Liver (tissue), 9 donors: Measurements from ENCODE around the gene PRRX1. TPM values are rescaled to one million over a fixed set of nuclear protein-coding genes. Genes with fewer than 3 reads are reported as not detected.

Experiments
- DNase-seq: peaks from one replicate; pipeline ENCODE4 v3.0.0-alpha.2; 2017; ENCODE audit warnings: low spot score
- H3K27ac ChIP-seq, 2 donors: one replicate each; pipeline ENCODE4 v1.7.0; 2013; ENCODE audit warnings: inconsistent platforms in 2 of 2, low read length in 2 of 2, control low read depth in 1 of 2, low read depth in 1 of 2, mild to moderate bottlenecking in 1 of 2
- H3K27me3 ChIP-seq, 4 donors: one replicate each; pipeline versions ENCODE4 v1.6.1 to v1.7.0; 2013; ENCODE audit warnings: low read length in 3 of 4, inconsistent platforms in 1 of 4, mild to moderate bottlenecking in 1 of 4, moderate library complexity in 1 of 4; ENCODE audit not compliant: control insufficient read depth in 4 of 4, insufficient read depth in 4 of 4
- H3K36me3 ChIP-seq, 4 donors: one replicate each; pipeline versions ENCODE4 v1.6.1 to v1.7.0; 2013; ENCODE audit warnings: low read length in 3 of 4, mild to moderate bottlenecking in 3 of 4, low read depth in 1 of 4, moderate library complexity in 1 of 4; ENCODE audit not compliant: control insufficient read depth in 4 of 4, insufficient read depth in 3 of 4
- H3K4me1 ChIP-seq, 4 donors: one replicate each; pipeline versions ENCODE4 v1.6.1 to v1.7.0; 2013; ENCODE audit warnings: low read length in 3 of 4, mild to moderate bottlenecking in 3 of 4, moderate library complexity in 1 of 4; ENCODE audit not compliant: control insufficient read depth in 4 of 4, insufficient read depth in 4 of 4
- H3K4me3 ChIP-seq, 3 donors: one replicate each; pipeline versions ENCODE4 v1.6.1 to v1.7.0; 2013; ENCODE audit warnings: low read length in 3 of 3, control low read depth in 1 of 3, low read depth in 1 of 3, mild to moderate bottlenecking in 1 of 3
- H3K9ac ChIP-seq, 2 donors: one replicate each; pipeline ENCODE4 v1.7.0; 2013; ENCODE audit warnings: low read length in 2 of 2, mild to moderate bottlenecking in 2 of 2, moderate library complexity in 2 of 2, control low read depth in 1 of 2, low read depth in 1 of 2
- H3K9me3 ChIP-seq, 4 donors: one replicate each; pipeline versions ENCODE4 v1.6.1 to v1.7.0; 2013; ENCODE audit warnings: low read length in 3 of 4; ENCODE audit not compliant: control insufficient read depth in 4 of 4
- CTCF ChIP-seq: fragments of 150-350 bp; IDR thresholded peaks from 2 replicates; pipeline ENCODE4 v1.5.1; 2017; ENCODE audit warnings: improper control_type of control experiment, low read depth, low read length; ENCODE audit not compliant: missing input control
- EGR1 ChIP-seq, 2 donors: IDR thresholded peaks; 2 replicates each; pipeline ENCODE4 v1.6.1; 2016 to 2018; ENCODE audit warnings: antibody characterized with exemption in 2 of 2, low read depth in 2 of 2
- FOXA1 ChIP-seq: IDR thresholded peaks from 2 replicates; pipeline ENCODE4 v1.6.1; 2016; ENCODE audit warnings: antibody characterized with exemption
- FOXA2 ChIP-seq: IDR thresholded peaks from 2 replicates; pipeline ENCODE4 v1.6.1; 2016; ENCODE audit warnings: antibody characterized with exemption
- GABPA ChIP-seq, 2 donors: IDR thresholded peaks in 1 of 2; conservative IDR thresholded peaks in 1 of 2; 2 replicates each; pipeline ENCODE4 v1.6.1; 2016; ENCODE audit warnings: antibody characterized with exemption in 2 of 2, mild to moderate bottlenecking in 1 of 2, moderate library complexity in 1 of 2
- HNF4A ChIP-seq, 2 donors: conservative IDR thresholded peaks; 2 replicates each; pipeline ENCODE4 v1.6.1; 2016; ENCODE audit warnings: antibody characterized with exemption in 2 of 2, mild to moderate bottlenecking in 2 of 2
- HNF4G ChIP-seq: IDR thresholded peaks from 2 replicates; pipeline ENCODE4 v1.6.1; 2016; ENCODE audit warnings: antibody characterized with exemption
- JUND ChIP-seq, 2 donors: IDR thresholded peaks; 2 replicates each; pipeline ENCODE4 v1.6.1; 2016; ENCODE audit warnings: antibody characterized with exemption in 2 of 2
- NR2F2 ChIP-seq: IDR thresholded peaks from 2 replicates; pipeline ENCODE4 v1.6.1; 2016; ENCODE audit warnings: antibody characterized with exemption
- RAD21 ChIP-seq, 2 donors: IDR thresholded peaks; 2 replicates each; pipeline ENCODE4 v1.6.1; 2016; ENCODE audit warnings: antibody characterized with exemption in 2 of 2, mild to moderate bottlenecking in 2 of 2
- REST ChIP-seq: IDR thresholded peaks from 2 replicates; pipeline ENCODE4 v1.6.1; 2016; ENCODE audit warnings: antibody characterized with exemption, mild to moderate bottlenecking
- RXRA ChIP-seq, 2 donors: IDR thresholded peaks; 2 replicates each; pipeline ENCODE4 v1.6.1; 2017 to 2018; ENCODE audit warnings: antibody characterized with exemption in 2 of 2, mild to moderate bottlenecking in 1 of 2
- SP1 ChIP-seq: IDR thresholded peaks from 2 replicates; pipeline ENCODE4 v1.6.1; 2018; ENCODE audit warnings: antibody characterized with exemption, mild to moderate bottlenecking
- TAF1 ChIP-seq: conservative IDR thresholded peaks from 2 replicates; pipeline ENCODE4 v1.6.1; 2016; ENCODE audit warnings: antibody characterized with exemption, mild to moderate bottlenecking
- YY1 ChIP-seq: IDR thresholded peaks from 2 replicates; pipeline ENCODE4 v1.6.1; 2016; ENCODE audit warnings: antibody characterized with exemption, mild to moderate bottlenecking
- ZBTB33 ChIP-seq: IDR thresholded peaks from 2 replicates; pipeline ENCODE4 v1.6.1; 2016; ENCODE audit warnings: antibody characterized with exemption
- WGBS: extraction: QIAGEN DNeasy Blood & Tissue Kit; methylation state at CpG from one replicate; pipeline ENCODE4 v1.1.7; 2013; 5-methylcytosine and 5-hydroxymethylcytosine counted together
- polyA plus RNA-seq, 2 donors: library from polyadenylated mRNA; stranded (reverse) in 1 of 2; unstranded in 1 of 2; fragments of 200-250 nt in 1 of 2; fragments of >200 nt in 1 of 2; fragmentation: Nextera tagmentation in 1 of 2; extraction: Ambion mirVana in 1 of 2; gene quantifications; one replicate each; pipeline versions ENCODE4 v1.2.1 to v1.2.3, GENCODE V29; 2013 to 2015
- total RNA-seq, 2 donors: library from RNA; depleted of rRNA; stranded (reverse); fragments of >200 nt; gene quantifications; one replicate each; pipeline ENCODE4 v1.2.3, GENCODE V29; 2014
- TF ChIP-seq, protein P1 (sequence below): IDR thresholded peaks from 2 replicates; pipeline ENCODE4 v1.6.1; 2016; ENCODE audit warnings: antibody characterized with exemption
- TF ChIP-seq, protein P2 (sequence below): IDR thresholded peaks from 2 replicates; pipeline ENCODE4 v1.6.1; 2016; ENCODE audit warnings: antibody characterized with exemption
- donor health status: healthy.
- donor health status: healthy.
- donor health status: healthy.
- donor health status: healthy.
- donor health status: healthy.

PRRX1 gene
- total and polyA plus RNA-seq, 4 donors, result under 0.01 to 0.37 (median 0.25) TPM; not detected in 1

- TF ChIP-seq ZBTB33 (no peak), NR2F2 (no peak), TAF1 (no peak), FOXA2 (no peak), SP1 (no peak)
These were observed 33.0 kb upstream of the PRRX1 start (continued) for GRCh38 chr1:170630977-170631376.

- H3K9ac ChIP-seq, result no peak overlapping the region
- H3K27me3 ChIP-seq, result peaks cover 0 to 2% (median 0%) of the 10 kb centered on the region in 4 donors
- no peak for DNase-seq
- no peaks in the 10 kb centered on the region for H3K36me3 ChIP-seq
- H3K4me3 ChIP-seq, result no peak overlapping the region
- no peaks in the 10 kb centered on the region for H3K4me1 ChIP-seq
- H3K27ac ChIP-seq, result no peak overlapping the region
- no peaks in the 10 kb centered on the region for H3K9me3 ChIP-seq
- TF ChIP-seq SP1, result no peak
- no peak for TF ChIP-seq HNF4A (conservative IDR thresholded peaks at IDR 0.05)
- no peak for TF ChIP-seq FOXA2
- no peak for TF ChIP-seq REST
- TF ChIP-seq YY1, result no peak
- no peak for TF ChIP-seq GABPA (IDR thresholded peaks at IDR 0.05 in 1 of 2, conservative IDR thresholded peaks at IDR 0.05 in 1 of 2)
- TF ChIP-seq NR2F2, result no peak
- no peak for TF ChIP-seq RAD21 (IDR thresholded peaks at IDR 0.05)
- no peak for TF ChIP-seq EGR1 (IDR thresholded peaks at IDR 0.05; ENCODE audit: low read depth in 2 of 2)
- TF ChIP-seq JUND (IDR thresholded peaks at IDR 0.05), result no peak
- TF ChIP-seq, protein P1, sequence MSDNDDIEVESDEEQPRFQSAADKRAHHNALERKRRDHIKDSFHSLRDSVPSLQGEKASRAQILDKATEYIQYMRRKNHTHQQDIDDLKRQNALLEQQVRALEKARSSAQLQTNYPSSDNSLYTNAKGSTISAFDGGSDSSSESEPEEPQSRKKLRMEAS, result no peak
- TF ChIP-seq HNF4G, result no peak
- TF ChIP-seq TAF1, result no peak
- no peak for TF ChIP-seq FOXA1
- TF ChIP-seq CTCF, result no peak
- no peak for TF ChIP-seq RXRA (IDR thresholded peaks at IDR 0.05)
- TF ChIP-seq, protein P2, sequence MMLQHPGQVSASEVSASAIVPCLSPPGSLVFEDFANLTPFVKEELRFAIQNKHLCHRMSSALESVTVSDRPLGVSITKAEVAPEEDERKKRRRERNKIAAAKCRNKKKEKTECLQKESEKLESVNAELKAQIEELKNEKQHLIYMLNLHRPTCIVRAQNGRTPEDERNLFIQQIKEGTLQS, result no peak
- no peak for TF ChIP-seq ZBTB33
- 89% methylated on average over 1 of the region's 1 CpG for WGBS
These were observed 29.6 kb upstream of the PRRX1 start for GRCh38 chr1:170634293-170634692.
